IPS-11a (cell line): ENCODE measurements around the gene METTL22.

Source experiments
- H3K4me3 ChIP-seq: one replicate; pipeline ENCODE4 v1.5.1; 2013; ENCODE audit warnings: low read depth, low read length, control low read depth

Gene METTL22

DNA sequence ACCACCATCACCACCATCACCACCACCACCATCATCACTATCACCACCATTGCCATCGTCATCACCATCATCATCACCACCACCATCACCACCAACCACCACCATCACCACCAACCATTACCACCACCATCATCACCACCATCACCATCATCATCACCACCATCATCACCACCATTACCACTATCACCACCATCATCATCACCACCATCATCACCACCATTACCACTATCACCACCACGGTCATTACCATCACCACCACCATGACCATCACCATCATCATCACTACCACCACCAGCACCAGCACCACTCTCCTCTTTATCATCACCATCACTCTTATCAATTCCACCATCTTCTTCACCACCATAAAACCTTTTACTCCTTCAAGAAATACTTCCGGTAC is 30.0 kb upstream of the METTL22 start:
- H3K4me3 ChIP-seq, result no peak overlapping the region

DNA sequence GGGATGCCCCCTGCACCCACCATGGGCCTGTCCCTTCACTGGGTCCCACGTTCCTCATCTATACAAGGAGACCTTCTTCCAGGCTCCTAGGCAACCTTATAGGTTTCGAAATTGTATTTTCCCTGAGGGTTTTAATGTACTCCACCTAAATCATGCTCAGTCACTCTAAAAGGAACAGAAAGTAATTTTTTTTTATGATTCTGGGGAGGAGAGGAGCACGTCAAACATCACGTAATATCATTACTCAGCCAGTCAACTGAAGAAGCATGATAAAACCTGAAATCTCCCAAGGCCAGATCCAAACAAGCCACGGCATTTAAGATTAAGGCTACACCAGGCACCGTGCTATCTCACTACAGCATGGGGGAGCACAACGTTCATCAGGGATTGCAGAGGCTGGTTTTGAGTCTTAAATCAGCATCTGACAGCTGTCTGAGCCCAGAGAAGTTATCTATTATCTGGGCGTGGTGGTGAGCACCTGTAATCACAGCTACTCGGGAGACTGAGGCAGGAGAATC is 27.3 kb upstream of the METTL22 start:
- H3K4me3 ChIP-seq, result no peak overlapping the region

DNA sequence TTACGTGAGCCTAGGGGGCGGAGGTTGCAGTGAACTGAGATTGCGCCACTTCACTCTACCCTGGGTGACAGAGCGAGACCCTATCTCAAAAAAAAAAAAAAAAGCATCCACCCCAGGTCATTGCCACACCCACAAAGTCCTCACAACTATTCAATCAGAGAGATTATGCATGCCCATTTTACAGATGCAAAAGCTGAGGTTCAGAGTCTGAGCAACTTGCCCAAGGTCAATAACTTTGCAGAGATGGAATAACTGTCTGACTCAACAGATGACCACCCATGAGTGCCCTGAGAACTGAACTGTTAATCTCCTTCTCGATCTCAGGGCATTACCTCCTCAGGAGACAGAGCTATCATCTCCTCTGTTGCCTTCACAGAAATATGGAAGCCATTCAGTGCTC is 25.7 kb upstream of the METTL22 start:
- no peak overlapping the region for H3K4me3 ChIP-seq

DNA sequence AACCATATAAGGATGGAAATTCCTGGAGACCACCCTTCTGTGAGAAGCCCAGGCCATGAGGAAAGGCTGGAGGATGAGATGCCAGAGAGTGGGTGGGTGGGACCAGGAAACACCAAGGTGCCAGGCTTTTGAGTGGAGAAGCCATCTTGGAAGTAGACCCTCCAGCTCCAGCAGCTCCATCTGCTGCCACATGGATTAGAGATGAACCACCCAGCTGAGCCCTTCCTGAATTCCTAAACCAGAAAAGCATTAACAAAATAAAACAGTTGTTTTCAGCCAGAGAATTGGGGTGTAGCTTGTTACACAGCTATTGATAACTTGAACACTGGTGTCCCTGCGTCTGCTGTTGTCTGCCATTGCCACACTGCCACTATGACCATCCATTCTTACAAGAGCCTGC is 24.9 kb upstream of the METTL22 start:
- no peak overlapping the region for H3K4me3 ChIP-seq

DNA sequence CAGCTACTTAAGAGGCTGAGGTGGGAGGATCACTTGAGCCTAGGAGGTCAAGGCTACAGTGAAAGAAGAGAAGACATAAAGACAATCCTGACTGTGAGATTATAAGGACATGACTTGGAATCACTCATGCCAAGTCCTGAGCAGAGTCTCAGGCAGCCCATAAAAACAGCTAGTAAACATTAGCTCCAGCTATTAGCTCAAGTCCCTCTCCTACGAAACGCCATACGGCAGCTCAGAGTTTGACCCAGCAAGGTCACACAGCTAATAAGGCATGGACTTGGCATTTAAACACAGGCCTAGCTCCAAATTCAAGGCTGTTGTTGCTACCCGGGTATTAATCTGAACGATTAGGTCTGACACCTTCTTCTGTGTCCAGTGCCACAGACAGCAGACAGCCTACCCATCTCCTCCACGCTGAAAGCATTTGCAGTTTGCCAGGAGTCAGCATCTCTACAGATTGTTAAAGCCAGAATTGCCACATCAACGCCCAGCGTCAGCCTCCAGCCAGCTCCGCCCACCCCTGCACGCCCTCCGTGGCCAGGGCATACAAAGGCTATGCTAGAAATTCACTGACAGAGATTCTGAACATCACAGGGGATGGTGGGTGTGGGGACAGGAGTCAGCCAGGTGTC is 21.2 kb upstream of the METTL22 start:
- no peak overlapping the region for H3K4me3 ChIP-seq

DNA sequence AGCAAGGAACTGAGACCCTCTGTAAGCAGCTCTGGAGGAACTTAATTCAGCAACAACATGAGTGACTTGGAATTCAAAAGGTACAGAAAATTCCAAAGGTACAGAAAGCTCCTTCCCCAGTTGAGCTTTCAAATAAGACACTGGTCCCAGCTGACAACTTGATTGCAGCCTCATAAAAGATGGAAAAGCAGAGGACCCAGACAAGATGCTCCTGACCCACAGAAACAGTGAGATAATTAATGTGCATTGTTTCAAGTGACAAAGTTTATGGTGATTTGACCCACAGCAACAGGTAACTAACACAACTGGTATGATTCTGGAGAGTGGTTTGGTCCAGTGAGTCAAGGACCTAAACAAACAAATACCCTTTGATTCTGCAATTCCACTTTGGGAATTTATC is 15.9 kb upstream of the METTL22 start:
- H3K4me3 ChIP-seq, result no peak overlapping the region

DNA sequence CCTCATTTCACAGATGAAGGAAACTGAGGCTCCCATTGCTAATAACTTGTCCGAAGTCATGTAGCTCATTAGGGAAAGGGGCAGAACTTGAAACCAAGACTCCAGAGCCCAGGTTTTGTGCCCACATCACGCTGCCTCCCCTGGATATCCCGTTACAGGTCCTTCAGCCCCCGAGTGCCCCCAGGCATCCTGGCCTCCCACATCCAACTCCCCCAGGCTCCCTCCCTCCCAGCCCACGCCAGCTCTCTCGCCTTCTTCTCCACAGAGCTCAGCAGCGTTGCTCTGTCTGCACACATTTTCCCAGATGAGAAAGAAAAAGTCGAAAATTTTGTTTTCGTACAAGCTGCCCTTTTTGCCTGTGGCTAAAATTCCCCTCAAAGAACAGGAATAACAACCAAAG is 14.3 kb upstream of the METTL22 start:
- H3K4me3 ChIP-seq, result no peak overlapping the region

DNA sequence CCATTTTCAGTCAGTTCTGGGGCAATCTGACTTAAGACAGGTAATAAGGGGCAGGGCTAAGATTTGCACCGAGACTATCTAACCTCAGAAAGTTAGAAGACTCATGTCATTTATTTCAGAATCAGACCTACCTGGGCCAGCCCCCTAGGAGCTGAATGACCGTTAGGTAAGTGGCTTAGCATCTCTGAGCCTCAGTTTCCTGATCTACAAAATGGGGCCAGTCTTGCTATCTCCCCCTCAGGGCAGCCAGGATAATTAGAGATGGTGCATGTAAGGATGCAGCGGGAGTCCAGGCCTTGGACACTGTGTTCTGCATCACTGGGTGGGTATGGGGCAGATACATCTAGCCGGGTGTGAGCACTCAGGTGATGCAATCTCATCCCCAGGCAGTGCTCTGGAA is 10.4 kb upstream of the METTL22 start:
- no peak overlapping the region for H3K4me3 ChIP-seq

DNA sequence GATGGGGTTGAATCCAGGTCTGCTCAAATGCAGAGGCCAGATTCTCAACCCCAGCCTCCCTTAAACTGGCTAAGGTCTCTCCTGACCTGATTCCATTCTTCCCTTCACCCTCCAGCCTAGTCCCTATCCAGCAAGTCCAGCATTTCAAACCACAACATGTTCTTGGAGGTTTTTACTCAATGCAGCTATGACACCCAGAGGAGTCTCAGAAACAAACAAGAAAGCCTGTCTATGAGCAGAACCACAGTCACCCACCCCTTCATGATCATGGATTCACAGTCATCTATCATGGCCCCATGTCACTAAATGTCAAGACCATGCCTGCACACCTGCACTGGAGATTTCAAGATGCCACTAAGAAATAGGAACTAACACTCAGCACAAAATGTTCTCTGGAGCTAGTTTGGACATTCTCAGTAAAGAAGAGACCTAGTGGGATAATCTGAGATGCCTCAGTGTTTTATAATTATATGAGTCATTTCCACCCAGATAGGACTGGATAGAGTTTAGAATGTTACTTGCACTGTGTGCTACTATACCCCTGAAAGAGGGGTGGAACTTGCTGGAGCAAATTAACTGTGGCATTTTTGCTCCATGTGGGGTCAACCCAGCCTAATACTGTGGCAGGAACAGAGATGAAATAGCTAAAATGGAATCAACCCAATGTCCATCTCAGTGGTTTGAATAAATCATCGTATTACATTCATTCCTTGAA is 9.5 kb upstream of the METTL22 start:
- no peak overlapping the region for H3K4me3 ChIP-seq

DNA sequence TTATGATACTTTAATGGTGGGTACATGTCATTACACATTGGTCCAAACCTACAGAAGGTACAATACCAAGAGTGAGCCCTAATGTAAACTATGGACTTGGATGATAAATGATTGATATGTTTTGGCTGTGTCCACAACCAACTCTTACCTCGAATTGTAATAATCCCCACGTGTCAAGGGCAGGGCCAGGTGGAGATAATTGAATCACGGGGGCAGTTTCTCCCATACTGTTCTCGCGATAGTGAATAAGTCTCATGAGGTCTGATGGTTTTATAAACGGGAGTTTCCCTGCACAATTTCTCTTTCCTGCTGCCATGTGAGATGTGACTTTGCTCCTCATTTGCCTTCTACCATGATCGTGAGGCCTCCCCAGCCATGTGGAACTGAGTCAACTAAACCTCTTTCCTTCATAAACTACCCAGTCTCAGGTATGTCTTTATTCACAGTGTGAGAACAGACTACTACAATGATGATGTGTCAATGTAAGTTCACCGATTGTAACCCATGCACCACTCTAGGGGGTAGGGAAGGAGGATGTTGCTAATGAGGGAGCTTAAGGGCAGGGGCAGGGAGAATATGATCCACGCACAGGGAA is 7.0 kb upstream of the METTL22 start:
- H3K4me3 ChIP-seq, result no peak overlapping the region

DNA sequence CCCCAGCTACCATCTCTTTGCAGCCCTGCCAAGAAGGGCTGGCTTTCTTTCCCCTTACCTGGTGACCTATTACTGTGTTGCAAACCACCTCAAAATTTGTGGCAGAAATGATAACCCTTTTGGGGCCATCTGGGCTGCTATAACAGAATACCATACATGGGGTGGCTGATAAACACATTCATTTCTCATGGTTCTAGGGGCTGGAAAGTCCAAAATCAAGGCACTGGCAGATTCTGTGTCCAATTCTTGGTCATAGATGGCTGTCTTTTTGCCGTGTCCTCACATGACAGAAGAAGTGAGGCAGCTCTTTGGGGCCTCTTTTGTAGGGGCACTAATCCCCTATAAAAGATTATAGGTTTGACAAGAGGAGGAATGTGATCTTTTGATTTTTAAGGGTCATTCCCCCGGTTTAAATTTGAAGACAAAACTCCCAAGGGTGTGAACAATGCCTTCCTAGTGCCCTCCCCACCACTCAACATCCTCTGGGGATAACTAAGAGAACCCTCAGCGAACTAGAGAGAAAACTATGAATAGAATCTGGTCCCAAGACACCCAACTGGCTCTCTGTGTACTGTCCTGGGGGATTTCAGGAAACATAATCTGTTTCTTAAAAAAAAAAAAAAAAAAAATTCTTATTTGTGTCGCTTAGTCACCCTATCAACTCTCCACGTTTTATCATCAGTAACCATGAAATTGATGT is 1.7 kb upstream of the METTL22 start:
- no peak overlapping the region for H3K4me3 ChIP-seq

DNA sequence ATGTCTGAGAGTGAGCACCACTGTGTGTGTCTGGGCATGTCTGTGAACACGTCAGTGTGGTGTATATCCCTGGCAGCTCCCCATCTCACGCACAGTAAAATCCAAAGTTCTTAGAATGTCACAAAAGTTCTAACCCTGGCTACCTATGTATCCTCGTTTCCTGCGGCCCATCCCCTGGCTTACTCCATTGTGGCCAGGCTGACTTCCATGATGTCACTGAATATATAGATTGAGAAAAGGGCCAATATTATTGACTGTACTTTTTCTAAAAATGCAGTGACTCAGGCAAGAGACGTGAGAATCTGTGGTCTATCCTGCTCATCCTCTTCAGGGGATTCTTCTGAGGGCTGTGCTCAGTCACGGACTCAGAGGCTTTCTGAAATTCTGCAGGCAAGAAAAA is 963 bp upstream of the METTL22 start:
- no peak overlapping the region for H3K4me3 ChIP-seq

DNA sequence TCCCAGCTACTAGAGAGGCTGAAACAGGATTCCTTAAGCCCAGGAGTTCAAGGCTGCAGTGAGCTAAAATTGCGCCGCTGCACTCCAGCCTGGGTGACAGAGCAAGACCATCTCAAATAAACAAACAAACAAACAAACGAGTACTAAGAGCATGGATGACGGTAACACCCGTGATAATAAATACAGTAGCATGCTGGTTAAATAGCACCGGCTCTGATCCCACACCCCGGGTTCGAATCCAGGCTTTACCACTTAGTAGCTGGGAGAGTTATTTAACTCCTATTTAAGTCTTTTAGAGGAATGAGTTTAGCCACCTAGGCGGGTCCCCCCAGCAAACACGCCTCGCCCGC is 301 bp upstream of the METTL22 start:
- H3K4me3 ChIP-seq, result peak overlapping the region; percentile 86

DNA sequence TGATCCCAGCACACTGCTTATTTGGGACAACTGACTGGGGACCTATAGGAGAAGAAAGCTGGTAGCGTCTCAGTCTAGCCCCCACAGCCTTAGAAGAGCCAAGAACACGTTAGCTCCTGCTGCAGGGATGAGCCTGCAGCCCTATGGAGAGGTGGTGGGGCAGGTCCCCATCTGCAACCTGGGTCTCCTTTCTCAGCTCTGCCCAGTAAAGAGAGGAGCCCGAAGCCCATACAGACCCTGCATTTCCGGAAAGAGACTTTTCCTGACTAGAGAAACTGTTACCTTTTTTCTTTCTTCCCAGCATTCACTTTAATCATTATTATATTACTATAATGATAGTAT is 788 bp downstream of the METTL22 start:
- H3K4me3 ChIP-seq, result peak overlapping the region; percentile 86

DNA sequence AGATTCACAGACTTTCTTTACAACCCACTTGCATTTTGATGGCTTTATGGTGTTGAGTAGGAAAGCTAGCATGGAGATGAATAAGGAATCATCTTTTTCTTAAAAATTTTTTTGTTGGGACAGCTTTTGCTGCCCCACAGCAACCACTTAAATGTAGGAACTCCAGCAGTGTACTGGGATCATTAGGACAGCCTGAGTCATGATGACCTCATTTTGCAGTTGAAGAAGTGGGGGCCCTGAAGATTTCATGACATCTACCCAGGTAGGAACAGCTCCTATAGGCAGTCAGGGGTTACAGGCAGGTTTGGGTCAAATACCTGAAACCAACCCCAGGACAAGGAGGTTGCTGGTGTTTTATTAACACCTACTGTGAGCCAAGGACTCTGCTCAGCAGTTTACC is 2.1 kb downstream of the METTL22 start:
- no peak overlapping the region for H3K4me3 ChIP-seq

DNA sequence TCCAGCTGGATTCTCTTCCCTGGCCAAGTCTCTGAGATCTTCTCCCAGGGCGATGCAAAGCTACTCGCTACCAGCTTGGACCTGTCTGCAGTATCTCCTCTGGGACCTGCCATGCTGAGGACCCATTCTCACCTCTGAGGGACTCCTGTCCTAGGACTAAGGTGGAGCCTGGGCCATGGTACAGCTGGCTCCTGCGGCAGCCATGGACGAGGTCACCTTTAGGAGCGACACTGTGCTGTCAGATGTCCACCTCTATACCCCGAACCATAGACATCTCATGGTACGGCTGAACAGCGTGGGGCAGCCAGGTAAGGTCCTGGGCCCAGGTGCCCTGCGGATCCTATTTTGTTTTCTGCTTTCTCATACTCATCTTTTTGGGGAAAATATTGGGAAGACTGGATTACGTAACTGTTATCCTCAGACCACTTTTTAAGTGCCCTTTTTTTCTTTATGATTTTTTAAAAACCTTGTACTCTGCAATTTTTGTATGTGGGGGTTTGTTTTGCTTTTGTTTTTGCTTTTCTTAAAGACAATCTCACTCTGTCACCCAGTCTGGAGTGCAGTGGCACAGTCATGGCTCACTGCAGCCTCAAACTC is 4.1 kb downstream of the METTL22 start:
- no peak overlapping the region for H3K4me3 ChIP-seq

DNA sequence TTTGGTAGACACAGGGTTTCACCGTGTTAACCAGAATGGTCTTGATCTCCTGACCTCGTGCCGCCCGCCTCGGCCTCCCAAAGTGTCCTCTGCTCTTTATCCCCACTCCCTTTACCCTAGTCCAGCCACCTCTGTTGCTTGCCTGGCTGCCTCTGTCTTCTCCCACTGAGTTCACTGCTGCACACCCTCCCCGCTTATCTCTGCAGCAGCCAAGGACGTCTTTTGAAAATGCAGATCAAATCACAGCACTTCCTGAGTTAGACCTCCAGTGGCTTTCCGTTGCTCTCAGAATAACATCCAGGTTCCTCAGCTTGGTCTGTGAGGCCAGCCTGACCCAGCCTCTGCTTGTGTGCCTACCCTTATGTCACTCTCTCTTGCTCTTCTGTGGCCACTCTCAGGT is 5.4 kb downstream of the METTL22 start:
- H3K4me3 ChIP-seq, result no peak overlapping the region

DNA sequence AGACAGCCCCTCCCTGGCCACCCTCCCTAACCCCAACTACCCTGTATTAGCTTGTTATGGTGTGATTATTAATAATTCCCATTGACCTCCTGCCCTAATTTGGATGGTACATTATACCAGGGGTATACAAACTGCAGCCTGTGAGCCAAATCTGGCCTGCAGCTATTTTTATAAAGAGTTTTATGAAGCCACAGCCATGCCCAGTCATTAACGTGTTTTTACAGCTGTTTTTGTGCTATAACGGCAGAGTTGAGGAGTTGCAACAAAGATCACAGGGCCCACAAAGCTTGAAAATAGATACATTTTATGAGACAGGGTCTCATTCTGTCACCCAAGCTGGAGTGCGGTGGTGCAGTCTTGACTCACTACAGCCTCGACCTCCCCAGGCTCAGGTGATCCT is 6.0 kb downstream of the METTL22 start:
- no peak overlapping the region for H3K4me3 ChIP-seq

DNA sequence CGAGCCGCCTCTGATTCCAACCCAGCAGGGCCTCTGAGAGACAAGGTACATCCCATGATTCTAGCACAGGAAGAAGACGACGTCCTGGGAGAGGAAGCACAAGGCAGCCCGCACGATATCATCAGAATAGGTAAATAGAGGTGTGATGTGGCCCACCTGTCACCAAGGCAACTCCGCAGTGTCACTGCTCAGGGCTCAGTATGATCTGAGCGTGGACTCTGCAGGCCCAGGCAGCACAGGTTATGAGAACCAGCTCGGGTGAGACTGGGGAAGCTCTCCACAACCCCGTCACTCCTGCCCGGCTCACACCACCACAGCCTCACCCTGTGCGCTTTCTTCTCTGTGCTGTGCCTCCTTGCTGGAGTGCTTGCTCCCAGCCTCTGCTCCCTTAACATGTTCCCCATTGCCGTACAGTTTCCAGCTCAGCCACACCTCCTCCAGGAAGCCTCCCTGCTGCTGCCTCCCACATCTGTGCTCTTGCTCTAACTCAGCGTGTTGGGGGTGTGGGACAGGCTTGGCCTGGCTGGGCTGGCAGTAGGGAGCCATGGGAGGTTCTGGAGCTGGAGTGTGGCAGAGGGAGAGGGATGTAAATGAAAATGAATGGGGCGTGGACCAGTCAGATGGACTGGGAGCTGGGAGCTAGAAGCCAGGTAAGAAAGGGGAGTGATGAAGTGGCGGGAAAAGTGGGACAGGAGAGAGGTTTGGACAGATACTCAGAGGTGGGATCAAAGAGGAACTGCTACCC is 7.7 kb downstream of the METTL22 start:
- no peak overlapping the region for H3K4me3 ChIP-seq

DNA sequence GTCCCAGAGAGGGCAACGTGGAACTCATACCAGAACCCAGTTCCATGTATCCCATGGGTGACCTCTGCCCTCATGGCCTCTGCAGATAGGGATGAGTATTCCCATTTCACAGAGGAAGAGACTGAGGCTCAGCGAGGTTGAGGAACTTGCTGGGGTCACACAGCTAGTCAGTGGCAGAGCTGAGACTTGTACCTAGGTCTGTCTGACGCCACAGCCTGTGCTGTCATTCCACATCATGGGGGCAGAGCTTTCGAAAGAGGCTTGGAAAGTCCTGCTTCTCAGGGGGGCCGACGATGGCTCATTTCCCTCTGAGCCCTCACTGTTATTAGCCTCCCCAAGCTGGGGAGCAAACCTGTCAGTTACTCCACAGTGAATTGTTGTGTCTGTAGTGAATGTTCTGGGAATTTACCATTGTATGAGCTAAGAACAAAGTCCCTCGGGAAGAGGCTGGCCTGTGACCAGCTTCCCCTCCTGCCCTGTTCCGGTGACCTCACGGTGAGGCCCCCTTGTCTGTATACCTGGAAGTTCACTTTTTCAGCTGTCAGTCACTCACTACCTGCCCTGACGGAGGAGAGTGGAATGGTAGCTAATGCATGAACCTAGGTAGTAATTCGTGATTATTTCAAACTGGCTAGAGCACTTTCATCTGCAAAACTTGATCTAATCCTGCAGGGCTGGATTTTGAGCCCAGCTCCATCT is 8.9 kb downstream of the METTL22 start:
- H3K4me3 ChIP-seq, result no peak overlapping the region
